Astrocyte of the hippocampus (primary cell): ENCODE measurements around the gene SREBF1.

ENCODE experiments used
- DNase-seq: peaks from one replicate; pipeline ENCODE4 v3.0.0; 2011; ENCODE audit warnings: low read depth, low spot score

The SREBF1 gene

DNA sequence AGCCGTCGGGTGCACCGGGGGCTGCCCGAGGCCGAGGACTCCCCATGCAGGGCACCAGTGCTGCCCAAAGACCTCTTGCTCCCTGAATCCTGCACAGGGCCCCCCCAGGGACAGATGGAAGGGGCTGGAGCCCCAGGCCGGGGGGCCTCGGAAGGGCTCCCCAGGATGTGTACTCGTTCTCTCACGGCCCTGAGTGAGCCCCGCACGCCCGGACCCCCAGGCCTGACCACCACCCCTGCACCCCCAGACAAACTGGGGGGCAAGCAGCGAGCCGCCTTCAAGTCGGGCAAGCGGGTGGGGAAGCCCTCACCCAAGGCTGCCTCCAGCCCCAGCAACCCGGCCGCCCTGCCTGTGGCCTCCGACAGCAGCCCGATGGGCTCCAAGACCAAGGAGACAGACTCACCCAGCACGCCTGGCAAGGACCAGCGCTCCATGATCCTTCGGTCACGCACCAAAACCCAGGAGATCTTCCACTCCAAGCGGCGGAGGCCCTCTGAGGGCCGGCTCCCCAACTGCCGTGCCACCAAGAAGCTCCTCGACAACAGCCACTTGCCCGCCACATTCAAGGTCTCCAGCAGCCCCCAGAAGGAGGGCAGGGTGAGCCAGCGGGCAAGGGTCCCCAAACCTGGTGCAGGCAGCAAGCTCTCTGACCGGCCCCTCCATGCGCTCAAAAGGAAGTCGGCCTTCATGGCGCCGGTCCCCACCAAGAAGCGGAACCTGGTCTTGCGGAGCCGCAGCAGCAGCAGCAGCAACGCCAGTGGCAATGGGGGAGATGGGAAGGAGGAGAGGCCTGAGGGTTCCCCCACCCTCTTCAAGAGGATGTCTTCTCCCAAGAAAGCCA, 40.6 kb downstream of the SREBF1 start:
- no peak for DNase-seq

DNA sequence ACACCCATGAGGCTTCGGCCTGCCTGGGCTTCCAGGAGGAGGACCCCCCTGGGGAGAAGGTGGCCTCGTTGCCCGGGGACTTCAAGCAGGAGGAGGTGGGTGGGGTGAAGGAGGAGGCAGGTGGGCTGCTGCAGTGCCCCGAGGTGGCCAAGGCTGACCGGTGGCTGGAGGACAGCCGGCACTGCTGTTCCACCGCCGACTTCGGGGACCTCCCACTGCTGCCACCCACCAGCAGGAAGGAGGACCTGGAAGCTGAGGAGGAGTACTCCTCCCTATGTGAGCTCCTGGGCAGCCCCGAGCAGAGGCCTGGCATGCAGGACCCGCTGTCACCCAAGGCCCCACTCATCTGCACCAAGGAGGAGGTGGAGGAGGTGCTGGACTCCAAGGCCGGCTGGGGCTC, 41.5 kb downstream of the SREBF1 start:
- no peak for DNase-seq

DNA sequence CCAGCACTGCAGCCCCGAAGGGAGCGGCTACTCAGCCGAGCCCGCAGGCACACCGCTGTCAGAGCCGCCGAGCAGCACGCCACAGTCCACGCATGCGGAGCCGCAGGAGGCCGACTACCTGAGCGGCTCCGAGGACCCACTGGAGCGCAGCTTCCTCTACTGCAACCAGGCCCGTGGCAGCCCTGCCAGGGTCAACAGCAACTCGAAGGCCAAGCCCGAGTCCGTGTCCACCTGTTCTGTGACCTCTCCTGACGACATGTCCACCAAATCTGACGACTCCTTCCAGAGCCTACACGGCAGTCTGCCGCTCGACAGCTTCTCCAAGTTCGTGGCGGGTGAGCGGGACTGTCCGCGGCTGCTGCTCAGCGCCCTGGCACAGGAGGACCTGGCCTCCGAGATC, 42.4 kb downstream of the SREBF1 start:
- no peak for DNase-seq

DNA sequence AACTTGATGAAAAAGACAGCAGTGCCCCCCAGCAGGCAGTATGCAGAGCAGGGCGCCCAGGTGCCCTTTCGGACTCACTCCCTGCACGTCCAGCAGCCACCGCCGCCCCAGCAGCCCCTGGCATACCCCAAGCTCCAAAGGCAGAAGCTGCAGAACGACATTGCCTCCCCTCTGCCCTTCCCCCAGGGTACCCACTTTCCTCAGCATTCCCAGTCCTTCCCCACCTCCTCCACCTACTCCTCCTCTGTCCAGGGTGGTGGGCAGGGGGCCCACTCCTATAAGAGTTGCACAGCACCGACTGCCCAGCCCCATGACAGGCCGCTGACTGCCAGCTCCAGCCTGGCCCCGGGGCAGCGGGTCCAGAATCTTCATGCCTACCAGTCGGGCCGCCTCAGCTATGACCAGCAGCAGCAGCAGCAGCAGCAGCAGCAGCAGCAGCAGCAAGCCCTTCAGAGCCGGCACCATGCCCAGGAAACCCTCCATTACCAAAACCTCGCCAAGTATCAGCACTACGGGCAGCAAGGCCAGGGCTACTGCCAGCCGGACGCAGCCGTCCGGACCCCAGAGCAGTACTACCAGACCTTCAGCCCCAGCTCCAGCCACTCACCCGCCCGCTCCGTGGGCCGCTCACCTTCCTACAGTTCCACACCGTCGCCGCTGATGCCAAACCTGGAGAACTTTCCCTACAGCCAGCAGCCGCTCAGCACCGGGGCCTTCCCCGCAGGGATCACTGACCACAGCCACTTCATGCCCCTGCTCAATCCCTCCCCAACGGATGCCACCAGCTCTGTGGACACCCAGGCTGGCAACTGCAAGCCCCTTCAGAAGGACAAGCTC, 43.2 kb downstream of the SREBF1 start:
- DNase-seq: no peak

DNA sequence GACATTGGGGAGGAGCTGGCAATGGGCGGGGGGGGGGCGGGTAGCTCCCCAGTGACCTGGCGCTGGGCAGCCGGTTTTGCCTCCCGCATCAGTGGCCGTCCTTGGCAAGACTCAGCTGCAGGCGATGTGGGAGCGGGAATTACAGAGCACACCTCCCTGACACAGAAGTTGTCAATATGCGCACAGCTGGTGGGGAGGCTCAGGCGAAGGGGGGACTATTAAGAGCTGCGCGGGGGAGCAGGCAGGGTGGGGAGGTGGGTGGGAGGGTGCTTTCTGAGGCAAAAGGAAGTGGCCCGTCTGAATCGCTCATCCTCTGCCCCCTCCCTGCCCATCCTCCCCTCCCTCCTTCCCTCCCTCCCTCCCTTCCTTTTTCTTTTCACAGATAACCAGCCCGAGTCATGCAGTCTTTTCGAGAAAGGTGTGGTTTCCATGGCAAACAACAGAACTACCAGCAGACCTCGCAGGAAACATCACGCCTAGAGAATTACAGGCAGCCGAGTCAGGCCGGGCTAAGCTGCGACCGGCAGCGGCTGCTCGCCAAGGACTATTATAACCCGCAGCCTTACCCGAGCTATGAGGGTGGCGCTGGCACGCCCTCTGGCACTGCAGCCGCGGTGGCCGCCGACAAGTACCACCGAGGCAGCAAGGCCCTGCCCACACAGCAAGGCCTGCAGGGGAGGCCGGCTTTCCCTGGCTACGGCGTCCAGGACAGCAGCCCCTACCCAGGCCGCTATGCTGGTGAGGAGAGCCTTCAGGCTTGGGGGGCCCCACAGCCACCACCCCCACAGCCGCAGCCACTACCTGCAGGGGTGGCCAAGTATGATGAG, 44.0 kb downstream of the SREBF1 start:
- DNase-seq: peak; percentile 91

DNA sequence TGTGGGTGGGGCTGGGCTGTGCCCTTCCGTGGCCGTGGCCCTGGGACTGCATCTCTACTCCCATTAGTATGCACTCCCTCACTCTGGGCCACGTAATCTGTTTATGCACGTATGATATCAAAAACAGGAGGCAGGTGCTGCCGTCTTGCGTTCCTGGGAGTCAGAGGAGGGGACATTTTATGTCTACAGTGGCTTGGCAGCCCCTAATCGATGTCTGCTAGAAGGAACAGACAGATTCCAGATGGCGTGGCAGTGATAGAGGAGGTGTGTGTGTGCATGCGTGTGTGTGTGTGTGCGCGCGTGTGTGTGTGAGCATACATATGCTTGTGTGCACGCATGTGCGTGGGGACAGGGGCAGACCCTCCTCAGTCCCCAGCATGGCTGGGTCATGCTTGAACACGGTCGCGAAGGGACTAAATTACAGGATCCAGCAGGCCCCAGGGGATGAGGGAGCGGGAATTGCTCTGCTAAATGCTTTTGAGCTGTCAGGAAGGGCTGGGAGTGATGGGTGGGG, 44.7 kb downstream of the SREBF1 start:
- no peak for DNase-seq

DNA sequence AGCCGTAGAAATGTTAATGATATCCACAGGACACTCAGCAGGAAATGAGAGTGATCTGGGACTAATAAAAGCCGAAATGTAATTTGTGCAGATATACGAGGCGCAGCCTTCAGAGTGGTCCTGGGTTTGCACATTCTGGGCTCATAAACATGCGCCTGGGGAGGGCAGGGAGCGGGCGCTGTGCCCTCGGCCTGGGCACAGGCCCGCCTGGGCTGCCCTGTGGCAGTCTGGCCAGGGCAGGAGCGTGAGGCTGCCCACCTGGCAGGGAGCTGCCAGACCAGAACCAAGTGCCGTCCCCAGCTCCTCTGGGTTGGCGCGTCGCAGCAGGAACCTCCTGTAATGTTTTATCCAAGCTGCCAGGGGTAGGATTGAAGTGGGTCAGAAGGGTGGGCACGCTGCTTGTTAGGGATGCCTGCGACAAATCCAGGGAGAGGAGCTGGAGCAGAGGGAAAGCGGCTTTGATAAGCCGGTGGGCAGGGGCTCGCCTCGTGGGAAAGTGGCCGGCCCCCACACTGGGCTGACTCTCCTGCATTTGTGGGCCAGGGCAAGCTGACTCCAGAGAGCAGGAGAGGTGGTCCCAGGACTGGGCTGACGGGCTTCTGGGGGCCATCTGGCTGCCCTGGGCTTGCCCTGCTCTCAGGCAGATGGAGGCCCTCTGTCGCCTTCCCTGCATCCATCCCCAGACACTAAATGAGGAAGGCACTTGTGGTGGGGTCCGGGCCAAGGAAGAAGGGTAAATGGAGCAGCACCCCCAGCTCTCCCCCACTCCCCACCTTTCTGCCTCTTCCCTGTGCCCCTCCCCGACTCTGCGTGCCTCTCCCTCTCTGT, 45.9 kb downstream of the SREBF1 start:
- DNase-seq: no peak

DNA sequence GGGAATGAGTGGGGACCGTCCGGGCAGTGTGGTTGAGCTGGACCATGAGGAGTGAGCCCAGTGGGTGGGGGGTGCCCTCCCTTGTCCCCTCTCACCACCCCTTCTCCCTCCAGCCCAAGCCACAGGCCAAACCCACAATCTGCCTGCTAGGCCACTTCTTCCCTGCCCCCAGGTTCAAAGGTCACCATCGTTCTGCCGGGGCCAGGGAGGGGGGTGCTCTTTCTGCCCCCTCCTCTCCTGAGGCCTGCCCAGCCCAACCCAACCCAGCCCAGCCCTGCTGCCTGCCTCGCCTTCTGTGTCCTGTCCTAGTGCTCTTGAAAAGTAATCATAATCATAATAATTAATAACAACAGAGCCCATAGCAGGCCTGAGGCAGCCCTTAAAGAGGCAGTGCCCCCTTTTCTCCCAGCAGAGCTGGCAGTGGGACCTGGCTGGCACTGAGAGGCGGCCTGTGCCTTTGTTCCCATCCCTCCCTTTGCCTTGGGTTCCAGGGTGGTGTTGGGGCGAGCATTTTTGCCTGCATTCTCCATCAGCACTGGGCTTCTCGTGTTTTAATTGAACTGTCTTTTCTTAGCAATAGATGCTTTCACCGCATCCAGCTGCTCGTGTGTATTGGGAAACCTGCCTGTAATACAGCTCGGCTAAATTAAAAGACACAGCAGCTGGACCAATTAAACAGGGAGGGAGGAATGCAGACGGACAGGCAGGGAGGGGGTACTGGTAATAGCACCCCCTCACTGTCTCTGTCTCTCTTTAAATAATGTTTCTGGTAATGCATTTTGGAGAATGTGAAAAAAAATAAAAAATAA, 46.8 kb downstream of the SREBF1 start:
- no peak for DNase-seq

DNA sequence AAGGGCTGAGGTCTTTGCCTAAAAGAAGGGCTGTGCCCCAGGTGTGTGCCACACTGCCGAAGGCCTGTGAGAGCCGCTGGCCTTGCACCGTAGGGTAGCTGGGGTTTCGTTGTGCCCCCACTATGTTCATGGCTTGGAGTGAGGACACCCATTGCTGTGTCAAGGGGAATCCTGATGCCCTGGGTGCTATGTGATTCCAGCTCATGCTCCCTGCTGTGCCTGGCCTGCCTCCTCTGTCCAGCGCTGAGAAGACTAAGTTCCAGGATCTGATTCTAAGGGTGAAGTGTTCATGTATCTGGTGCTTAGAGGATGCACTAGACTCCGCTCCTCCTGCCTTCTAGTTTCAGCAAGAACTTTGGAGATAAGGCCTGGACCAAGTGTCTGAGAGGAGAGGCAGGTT, 47.4 kb downstream of the SREBF1 start:
- DNase-seq: no peak

DNA sequence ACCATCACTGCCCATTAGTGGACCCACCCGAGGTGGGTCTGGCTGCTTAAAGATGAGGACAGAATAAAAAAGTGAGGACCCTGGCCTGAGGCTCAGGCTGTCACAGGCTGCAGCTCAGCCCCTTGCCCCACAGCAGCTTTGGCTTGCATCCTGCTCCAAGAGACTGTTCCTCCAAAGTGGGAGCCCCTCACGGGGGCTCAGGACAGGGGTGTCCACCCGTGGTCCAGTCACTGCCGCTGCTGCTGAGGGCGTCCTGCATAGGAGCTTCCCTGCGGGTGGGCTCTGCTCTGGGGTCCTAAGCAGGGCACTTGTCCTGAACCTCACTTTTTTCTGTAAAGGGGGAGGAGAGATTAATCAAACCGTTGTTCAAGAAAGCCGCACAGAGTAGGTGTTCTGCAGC, 47.8 kb downstream of the SREBF1 start:
- no peak for DNase-seq

DNA sequence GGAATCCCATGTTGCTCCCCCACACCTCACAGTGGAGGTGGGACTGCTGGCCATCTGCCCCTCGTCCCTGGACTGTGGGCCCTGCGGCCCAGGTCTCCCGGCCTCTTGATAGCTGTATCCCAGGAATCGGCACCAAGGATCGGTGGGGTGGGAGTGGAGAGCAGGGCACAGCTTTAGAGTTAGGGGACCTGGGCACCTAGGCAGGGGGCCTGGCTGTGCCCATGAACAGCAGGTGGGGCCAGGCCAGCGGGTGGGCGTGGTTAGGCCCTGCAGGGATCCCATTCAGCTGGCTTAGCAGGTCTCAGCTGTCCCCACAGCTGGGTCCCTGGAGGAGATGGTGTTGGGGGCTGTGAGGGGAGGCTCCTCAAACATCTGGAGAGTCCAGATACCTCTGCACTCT, 49.2 kb downstream of the SREBF1 start:
- no peak for DNase-seq

DNA sequence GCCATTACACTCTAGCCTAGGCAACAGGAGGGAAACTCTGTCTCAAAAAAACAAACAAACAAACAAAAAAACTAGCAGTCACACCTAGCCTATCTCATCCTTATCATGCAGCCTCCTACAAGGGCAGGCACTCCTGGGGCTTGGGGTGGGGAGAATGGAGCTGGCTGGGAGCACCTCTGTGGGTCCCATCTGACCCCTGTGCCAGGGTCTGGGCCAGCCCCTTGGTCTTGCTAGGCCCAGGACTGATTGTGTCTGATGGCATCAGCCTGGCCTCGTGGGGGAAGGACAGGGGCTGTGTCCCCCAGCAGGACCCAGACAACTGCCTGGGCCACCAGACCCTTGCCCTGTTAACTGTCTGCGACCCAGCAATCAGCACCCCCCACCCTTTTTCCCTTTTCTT, 49.8 kb downstream of the SREBF1 start:
- no peak for DNase-seq

DNA sequence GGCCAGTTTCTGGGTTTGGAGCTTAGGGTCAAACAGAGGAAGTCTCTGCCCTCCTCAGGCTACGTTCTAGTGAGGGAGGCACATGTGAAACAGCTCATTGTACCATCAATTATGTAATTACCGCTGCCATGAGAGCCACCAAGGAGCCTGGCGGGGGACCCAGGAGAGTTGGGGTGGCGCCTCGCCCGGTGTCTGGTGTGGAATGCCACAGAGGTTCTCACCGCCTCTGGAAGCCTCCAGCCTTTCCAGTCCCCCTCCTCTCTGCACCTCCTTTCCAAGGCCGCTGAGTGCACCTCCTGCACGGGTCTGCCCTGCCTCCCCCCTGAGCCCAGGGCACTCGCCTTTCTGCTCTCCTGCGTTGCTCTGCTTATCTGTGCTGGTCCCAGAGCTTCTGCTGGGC, 51.4 kb downstream of the SREBF1 start:
- no peak for DNase-seq

DNA sequence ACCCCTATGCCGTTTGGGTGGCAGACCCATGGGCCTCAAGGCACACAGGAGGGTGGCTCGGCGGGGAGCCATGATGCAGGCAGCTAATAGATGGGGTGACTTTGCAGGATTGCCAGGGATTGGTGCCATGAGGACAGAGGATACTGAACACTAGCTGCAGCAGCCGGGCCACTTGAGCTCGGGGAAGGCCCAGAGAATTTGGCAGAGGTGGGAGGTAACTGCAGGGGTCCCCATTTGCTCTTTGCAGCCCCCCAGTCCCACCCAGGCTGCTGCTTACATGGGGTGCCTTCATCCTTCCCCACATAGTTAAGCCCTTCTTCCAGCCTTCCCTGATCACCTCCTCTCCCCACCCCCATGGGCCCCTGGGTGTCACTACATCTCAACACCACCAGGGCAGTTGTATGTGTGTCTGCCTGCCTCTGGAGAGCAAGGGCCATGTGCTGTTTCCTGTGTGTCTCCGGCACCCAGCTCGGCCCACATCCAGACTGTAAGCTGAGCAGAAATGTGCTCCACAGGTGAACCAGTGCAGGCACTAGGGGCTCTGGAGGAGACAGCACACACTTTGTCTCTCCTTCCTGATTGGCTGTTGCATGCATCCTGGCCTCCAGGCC, 52.0 kb downstream of the SREBF1 start:
- peak; percentile 32 for DNase-seq

DNA sequence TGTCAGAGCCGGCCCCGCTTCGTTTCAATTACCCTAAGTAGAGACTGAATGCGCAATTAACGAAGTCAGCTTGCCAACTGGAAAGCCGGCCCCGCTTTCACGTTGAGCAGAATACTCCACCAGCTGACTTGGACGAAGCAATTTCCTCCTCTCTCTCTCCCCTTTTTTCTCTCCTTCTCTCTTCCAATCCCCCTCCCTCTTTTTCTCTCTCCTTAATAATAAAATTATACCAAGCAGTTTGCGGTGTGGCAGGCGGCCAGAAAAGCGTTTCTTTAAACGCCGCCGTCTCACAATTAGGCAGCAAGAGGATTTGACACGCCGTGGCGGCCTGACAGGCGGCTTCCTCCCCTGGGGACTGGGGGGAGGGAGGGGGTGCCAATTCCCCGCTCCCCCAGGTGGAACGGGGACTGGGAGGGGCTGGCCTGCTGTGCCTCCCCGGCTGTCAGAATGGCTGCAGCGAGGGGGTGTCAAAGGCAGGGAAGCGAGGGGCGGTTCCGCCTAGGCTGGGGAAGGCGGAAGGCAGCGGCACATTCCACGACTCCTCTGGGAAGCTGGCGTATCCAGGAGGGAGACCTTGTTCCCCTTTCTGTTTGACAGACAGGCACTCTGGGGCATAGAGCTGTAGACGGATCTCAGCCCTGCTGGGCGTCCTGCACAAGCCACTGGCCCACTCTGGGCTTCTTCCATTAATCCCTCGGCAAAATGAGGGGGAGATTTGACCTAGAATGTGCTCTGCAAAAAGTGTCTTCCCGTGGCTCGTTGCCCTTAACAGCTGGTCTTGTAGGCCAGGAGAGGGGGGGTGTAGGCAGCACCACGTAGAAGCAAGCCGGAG, 52.7 kb downstream of the SREBF1 start:
- peak; percentile 89 for DNase-seq

DNA sequence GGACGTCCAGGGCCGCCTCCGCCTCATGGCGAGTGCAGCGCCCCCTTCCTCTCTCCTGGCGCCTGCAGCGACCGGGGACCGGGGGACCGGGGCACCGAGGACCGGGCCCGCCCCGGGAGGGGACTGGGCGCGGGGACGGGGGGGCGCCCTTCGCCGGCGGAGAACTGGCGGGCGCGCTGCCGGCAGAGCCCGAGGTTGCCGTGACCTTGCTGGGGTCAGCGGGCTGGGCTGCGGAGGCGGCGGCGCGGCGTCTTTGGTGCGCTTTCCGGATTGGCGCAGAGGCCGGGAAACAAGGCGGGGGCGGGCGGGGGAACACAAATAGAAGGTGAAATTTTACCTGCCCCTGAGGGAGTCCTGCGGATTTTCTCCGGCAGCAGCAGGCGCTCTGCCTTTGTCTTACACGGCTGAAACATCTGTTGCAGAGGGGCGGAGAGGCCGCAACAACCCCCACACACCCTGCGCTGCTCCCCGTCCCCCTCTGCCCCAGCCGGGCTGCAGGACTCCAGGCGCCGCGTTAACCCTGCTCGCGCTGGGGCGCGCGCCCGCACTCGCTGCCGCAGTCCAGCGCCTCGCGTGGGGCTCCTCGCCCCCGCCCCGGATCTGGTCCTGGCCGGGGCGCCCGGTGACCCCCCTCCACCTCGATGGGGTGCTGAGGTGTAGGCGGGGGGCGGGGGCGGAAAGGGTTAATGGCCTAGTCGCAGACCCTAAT, 53.5 kb downstream of the SREBF1 start:
- peak; percentile 66 for DNase-seq

DNA sequence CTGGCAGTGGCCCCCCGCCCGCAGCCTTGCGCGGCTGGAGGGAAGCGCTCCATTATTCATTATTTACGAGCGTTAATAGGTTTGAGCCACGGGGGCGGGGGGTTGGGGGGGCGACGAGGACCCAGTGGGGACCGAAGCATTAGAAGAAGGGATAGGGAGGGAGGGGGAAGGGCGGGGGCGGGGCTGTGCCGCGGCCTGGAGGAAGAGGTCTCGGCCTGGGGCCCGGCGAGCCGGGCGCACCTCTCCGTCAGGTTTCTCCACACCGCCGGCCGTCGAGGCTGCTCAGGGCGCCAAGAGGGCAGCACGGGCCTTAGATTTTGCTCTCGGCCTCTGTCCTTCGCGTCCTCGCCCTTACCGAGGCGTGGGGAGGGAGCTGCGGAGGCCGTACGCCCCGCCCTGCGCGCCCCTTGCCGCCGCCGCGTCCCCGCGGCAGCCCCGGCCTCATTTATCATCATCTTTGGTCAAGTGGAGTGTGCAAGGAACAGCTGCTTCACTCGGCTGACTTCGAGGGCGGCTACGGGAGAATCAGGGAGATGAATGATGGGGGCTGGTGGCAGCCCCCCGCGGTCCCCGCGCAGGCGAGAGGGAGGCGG, 54.2 kb downstream of the SREBF1 start:
- peak; percentile 53 for DNase-seq
